Left kidney (tissue), 2 donors: ENCODE results near the gene SPECC1L. TPM values are rescaled to one million over a fixed set of nuclear protein-coding genes. Genes with fewer than 3 reads are reported as not detected.
"Not testable (repeated sequence)": the region's sequence is repeated elsewhere in the genome, so short reads cannot be mapped to it uniquely, and the experiment has no call there.

Experiments
- DNase-seq: peaks from one replicate; pipeline ENCODE4 v3.0.0-alpha.2; 2013
- polyA plus RNA-seq: library from polyadenylated mRNA; unstranded; fragments of 120-200 nt; gene quantifications from one replicate; pipeline ENCODE4 v1.2.1, GENCODE V29; 2013; ENCODE audit not compliant: insufficient read length

SPECC1L gene
- polyA plus RNA-seq, 1 donor, result 54.1 TPM

- no peak for DNase-seq
Observed at GRCh38 chr22:24282401-24282800, 11.8 kb downstream of the SPECC1L start.

- DNase-seq, result no peak
Observed at GRCh38 chr22:24284747-24285203, 14.1 kb downstream of the SPECC1L start.

GRCh38 chr22:24285245-24285644 lies 14.6 kb downstream of the SPECC1L start:
- DNase-seq, result no peak

GRCh38 chr22:24287212-24287611 lies 16.6 kb downstream of the SPECC1L start:
- not testable (repeated sequence) for DNase-seq

- DNase-seq, result not testable (repeated sequence)
Observed at GRCh38 chr22:24287801-24288200, 17.2 kb downstream of the SPECC1L start.

GRCh38 chr22:24289114-24289513 lies 18.5 kb downstream of the SPECC1L start:
- DNase-seq, result no peak

GRCh38 chr22:24289741-24290163 lies 19.1 kb downstream of the SPECC1L start:
- DNase-seq, result no peak

- no peak for DNase-seq
Observed at GRCh38 chr22:24290459-24290858, 19.8 kb downstream of the SPECC1L start.

GRCh38 chr22:24291515-24292201 lies 21.0 kb downstream of the SPECC1L start:
- DNase-seq, result no peak

- DNase-seq, result not testable (repeated sequence)
Observed at GRCh38 chr22:24292202-24292830, 21.7 kb downstream of the SPECC1L start.

GRCh38 chr22:24294913-24295312 lies 24.3 kb downstream of the SPECC1L start:
- not testable (repeated sequence) for DNase-seq

GRCh38 chr22:24298497-24299155 lies 28.0 kb downstream of the SPECC1L start:
- DNase-seq, result not testable (repeated sequence)

- not testable (repeated sequence) for DNase-seq
Observed at GRCh38 chr22:24300522-24300921, 29.9 kb downstream of the SPECC1L start.

- DNase-seq, result no peak
Observed at GRCh38 chr22:24302591-24302990, 32.0 kb downstream of the SPECC1L start.

GRCh38 chr22:24303007-24303406 lies 32.4 kb downstream of the SPECC1L start:
- DNase-seq, result no peak

- no peak for DNase-seq
Observed at GRCh38 chr22:24304062-24304675, 33.5 kb downstream of the SPECC1L start.

- DNase-seq, result no peak
Observed at GRCh38 chr22:24305260-24305692, 34.6 kb downstream of the SPECC1L start.

- DNase-seq, result no peak
Observed at GRCh38 chr22:24310969-24311368, 40.3 kb downstream of the SPECC1L start.

GRCh38 chr22:24315367-24315966 lies 44.8 kb downstream of the SPECC1L start:
- DNase-seq, result no peak

GRCh38 chr22:24316264-24316663 lies 45.6 kb downstream of the SPECC1L start:
- DNase-seq, result not testable (repeated sequence)

- not testable (repeated sequence) for DNase-seq
Observed at GRCh38 chr22:24317511-24317910, 46.9 kb downstream of the SPECC1L start.

GRCh38 chr22:24319451-24319850 lies 48.8 kb downstream of the SPECC1L start:
- DNase-seq, result no peak
